Subcutaneous abdominal adipose tissue (tissue), 5 donors: ENCODE data around the gene UNKL.

Source experiments
- H3K27ac ChIP-seq: one replicate; pipeline ENCODE4 v1.7.0; 2013; ENCODE audit warnings: low read depth, mild to moderate bottlenecking, inconsistent platforms, low read length, moderate library complexity
- H3K27me3 ChIP-seq, 5 donors: one replicate each; pipeline ENCODE4 v1.7.0; 2013; ENCODE audit warnings: low read length in 5 of 5, inconsistent platforms in 1 of 5; ENCODE audit not compliant: control insufficient read depth in 5 of 5, insufficient read depth in 4 of 5
- H3K36me3 ChIP-seq, 5 donors: one replicate each; pipeline ENCODE4 v1.7.0; 2013; ENCODE audit warnings: low read length in 5 of 5; ENCODE audit not compliant: control insufficient read depth in 5 of 5, insufficient read depth in 5 of 5
- H3K4me1 ChIP-seq, 5 donors: one replicate each; pipeline ENCODE4 v1.7.0; 2013; ENCODE audit warnings: low read length in 5 of 5, mild to moderate bottlenecking in 3 of 5, moderate library complexity in 1 of 5; ENCODE audit not compliant: control insufficient read depth in 5 of 5, insufficient read depth in 5 of 5
- H3K4me3 ChIP-seq, 5 donors: one replicate each; pipeline ENCODE4 v1.7.0; 2013; ENCODE audit warnings: low read length in 5 of 5, low read depth in 1 of 5
- H3K9ac ChIP-seq, 5 donors: one replicate each; pipeline ENCODE4 v1.7.0; 2013; ENCODE audit warnings: low read length in 5 of 5, mild to moderate bottlenecking in 4 of 5, moderate library complexity in 3 of 5
- H3K9me3 ChIP-seq, 5 donors: one replicate each; pipeline ENCODE4 v1.7.0; 2013; ENCODE audit warnings: low read length in 5 of 5; ENCODE audit not compliant: control insufficient read depth in 5 of 5
- donor health status: healthy.
- donor health status: healthy.
- donor health status: healthy.
- donor health status: healthy.
- donor health status: healthy.

The UNKL gene

GRCh38 chr16:1438229-1439057 lies 23.9 kb upstream of the UNKL start:
- Histone ChIP-seq H3K4me3 (no peak overlapping the region), H3K9me3 (no peaks in the 10 kb centered on the region), H3K9ac (no peak overlapping the region), H3K4me1 (no peaks in the 10 kb centered on the region), H3K36me3 (no peaks in the 10 kb centered on the region), H3K27me3 (peaks cover 0 to 5% (median 0%) of the 10 kb centered on the region in 5 donors), H3K27ac (no peak overlapping the region)

- Histone ChIP-seq H3K36me3 (no peaks in the 10 kb centered on the region), H3K27me3 (peaks cover 0 to 9% (median 0%) of the 10 kb centered on the region in 5 donors), H3K27ac (no peak overlapping the region), H3K4me3 (no peak overlapping the region), H3K9ac (no peak overlapping the region), H3K4me1 (peaks cover 0 to 7% (median 0%) of the 10 kb centered on the region in 5 donors), H3K9me3 (no peaks in the 10 kb centered on the region)
Measured at GRCh38 chr16:1437606-1438005, 23.1 kb upstream of the UNKL start.

- Histone ChIP-seq H3K36me3 (no peaks in the 10 kb centered on the region), H3K4me1 (peaks cover 0 to 11% (median 0%) of the 10 kb centered on the region in 5 donors), H3K4me3 (no peak overlapping the region), H3K27me3 (peaks cover 0 to 12% (median 4%) of the 10 kb centered on the region in 5 donors), H3K27ac (no peak overlapping the region), H3K9ac (no peak overlapping the region), H3K9me3 (no peaks in the 10 kb centered on the region)
Measured at GRCh38 chr16:1436731-1437355, 22.3 kb upstream of the UNKL start.

GRCh38 chr16:1435921-1436697 lies 21.6 kb upstream of the UNKL start:
- H3K27me3 ChIP-seq = peaks cover 0 to 14% (median 8%) of the 10 kb centered on the region in 5 donors
- H3K4me3 ChIP-seq = no peak overlapping the region
- H3K9me3 ChIP-seq = no peaks in the 10 kb centered on the region
- H3K27ac ChIP-seq = no peak overlapping the region
- no peaks in the 10 kb centered on the region for H3K36me3 ChIP-seq
- no peak overlapping the region for H3K9ac ChIP-seq
- peaks cover 0 to 13% (median 0%) of the 10 kb centered on the region in 5 donors for H3K4me1 ChIP-seq

GRCh38 chr16:1434644-1435592 lies 20.4 kb upstream of the UNKL start:
- Histone ChIP-seq H3K36me3 (no peaks in the 10 kb centered on the region), H3K27ac (no peak overlapping the region), H3K9me3 (no peaks in the 10 kb centered on the region), H3K9ac (no peak overlapping the region), H3K4me3 (no peak overlapping the region), H3K27me3 (peaks cover 0 to 21% (median 8%) of the 10 kb centered on the region in 5 donors), H3K4me1 (peaks cover 0 to 13% (median 0%) of the 10 kb centered on the region in 5 donors)

- Histone ChIP-seq H3K4me1 (peaks cover 0 to 13% (median 0%) of the 10 kb centered on the region in 5 donors), H3K36me3 (no peaks in the 10 kb centered on the region), H3K9ac (no peak overlapping the region), H3K9me3 (no peaks in the 10 kb centered on the region), H3K4me3 (no peak overlapping the region), H3K27me3 (peaks cover 0 to 30% (median 16%) of the 10 kb centered on the region in 5 donors), H3K27ac (no peak overlapping the region)
Measured at GRCh38 chr16:1433756-1434155, 19.3 kb upstream of the UNKL start.

- H3K9ac ChIP-seq = no peak overlapping the region
- no peaks in the 10 kb centered on the region for H3K36me3 ChIP-seq
- peaks cover 0 to 15% (median 4%) of the 10 kb centered on the region in 5 donors for H3K4me1 ChIP-seq
Measured at GRCh38 chr16:1433263-1433560, 18.7 kb upstream of the UNKL start.

GRCh38 chr16:1432388-1433262 lies 18.1 kb upstream of the UNKL start:
- Histone ChIP-seq H3K36me3 (no peaks in the 10 kb centered on the region), H3K9ac (peak overlapping the region in 1 of 5 donors; percentile 48), H3K9me3 (no peaks in the 10 kb centered on the region), H3K4me1 (peaks cover 0 to 15% (median 4%) of the 10 kb centered on the region in 5 donors), H3K4me3 (peak overlapping the region in 1 of 5 donors; percentile 44), H3K27ac (no peak overlapping the region), H3K27me3 (peaks cover 3 to 30% (median 23%) of the 10 kb centered on the region in 5 donors)

More at GRCh38 chr16:1433263-1433560, 18.7 kb upstream of the UNKL start:
- H3K27ac ChIP-seq = no peak overlapping the region
- peak overlapping the region in 1 of 5 donors; percentile 44 for H3K4me3 ChIP-seq
- H3K9me3 ChIP-seq = no peaks in the 10 kb centered on the region
- peaks cover 1 to 30% (median 20%) of the 10 kb centered on the region in 5 donors for H3K27me3 ChIP-seq
